ENCODE results near the gene ATIC. TPM values are rescaled to one million over a fixed set of nuclear protein-coding genes. Genes with fewer than 3 reads are reported as not detected.

ATIC gene
- total RNA-seq, 4 donors from 2014 or later: 29.4 to 42.7 (median 38.6) TPM

DNA sequence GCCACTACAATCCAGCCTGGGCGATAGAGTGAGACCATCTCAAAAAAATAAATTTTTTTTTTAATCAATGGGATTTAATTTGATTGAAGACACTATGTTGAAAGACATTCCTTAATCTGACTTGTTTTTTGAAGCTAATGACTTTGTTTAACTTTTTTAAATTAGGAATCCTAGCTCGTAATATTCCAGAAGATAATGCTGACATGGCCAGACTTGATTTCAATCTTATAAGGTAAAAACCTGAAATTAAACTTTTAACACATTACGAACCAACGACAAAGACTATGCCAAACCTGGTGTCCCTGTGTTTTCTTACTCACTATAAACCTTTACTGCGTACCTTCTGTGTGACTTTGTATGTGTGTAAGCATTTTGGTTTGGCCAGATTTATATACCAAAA lies 7.6 kb downstream of the ATIC start:
- WGBS, 2 donors: 97 to 98% methylated on average over 5 of the region's 5 CpGs
- Histone ChIP-seq H3K9me3 (no peaks in the 10 kb centered on the region), H3K27me3 (no peaks in the 10 kb centered on the region), H3K4me1 (peaks cover 0 to 11% (median 0%) of the 10 kb centered on the region in 3 donors), H3K27ac (no peak overlapping the region), H3K4me3 (no peak overlapping the region), H3K36me3 (peaks cover 0 to 70% (median 4%) of the 10 kb centered on the region in 3 donors)
- TF ChIP-seq POLR2A (IDR thresholded peaks at IDR 0.05): no peak
- TF ChIP-seq, protein P1, sequence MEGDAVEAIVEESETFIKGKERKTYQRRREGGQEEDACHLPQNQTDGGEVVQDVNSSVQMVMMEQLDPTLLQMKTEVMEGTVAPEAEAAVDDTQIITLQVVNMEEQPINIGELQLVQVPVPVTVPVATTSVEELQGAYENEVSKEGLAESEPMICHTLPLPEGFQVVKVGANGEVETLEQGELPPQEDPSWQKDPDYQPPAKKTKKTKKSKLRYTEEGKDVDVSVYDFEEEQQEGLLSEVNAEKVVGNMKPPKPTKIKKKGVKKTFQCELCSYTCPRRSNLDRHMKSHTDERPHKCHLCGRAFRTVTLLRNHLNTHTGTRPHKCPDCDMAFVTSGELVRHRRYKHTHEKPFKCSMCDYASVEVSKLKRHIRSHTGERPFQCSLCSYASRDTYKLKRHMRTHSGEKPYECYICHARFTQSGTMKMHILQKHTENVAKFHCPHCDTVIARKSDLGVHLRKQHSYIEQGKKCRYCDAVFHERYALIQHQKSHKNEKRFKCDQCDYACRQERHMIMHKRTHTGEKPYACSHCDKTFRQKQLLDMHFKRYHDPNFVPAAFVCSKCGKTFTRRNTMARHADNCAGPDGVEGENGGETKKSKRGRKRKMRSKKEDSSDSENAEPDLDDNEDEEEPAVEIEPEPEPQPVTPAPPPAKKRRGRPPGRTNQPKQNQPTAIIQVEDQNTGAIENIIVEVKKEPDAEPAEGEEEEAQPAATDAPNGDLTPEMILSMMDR (IDR thresholded peaks at IDR 0.05): no peak
- intact Hi-C loops (cut with DNase I): no loop called here
- DNase-seq: no peak

DNA sequence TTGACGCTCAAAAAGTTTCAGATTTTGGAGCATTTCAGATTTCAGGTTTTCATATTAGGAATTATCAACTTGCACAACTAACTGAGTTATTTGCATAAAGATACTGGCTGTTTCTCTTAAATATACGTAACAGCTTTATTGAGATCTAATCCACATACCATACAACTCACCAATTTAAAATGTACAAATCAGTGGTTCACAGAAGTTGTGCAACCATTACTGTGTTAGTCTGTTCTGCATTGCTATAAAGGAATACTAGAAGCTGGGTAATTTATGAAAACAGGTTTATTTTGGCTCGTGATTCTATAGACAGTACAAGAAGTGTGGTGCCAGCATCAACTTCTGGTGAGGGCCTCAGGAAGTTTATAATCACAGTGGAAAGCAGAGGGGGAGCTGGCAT lies 8.2 kb downstream of the ATIC start:
- H3K27ac ChIP-seq: no peak overlapping the region
- TF ChIP-seq POLR2A (IDR thresholded peaks at IDR 0.05): no peak
- TF ChIP-seq, protein P1 (IDR thresholded peaks at IDR 0.05): no peak
- 82 to 94% methylated on average over 3 of the region's 3 CpGs for WGBS, 2 donors
- H3K36me3 ChIP-seq: peaks cover 0 to 73% (median 4%) of the 10 kb centered on the region in 3 donors
- peaks cover 0 to 5% (median 0%) of the 10 kb centered on the region in 3 donors for H3K4me1 ChIP-seq
- no peak overlapping the region for H3K4me3 ChIP-seq
- intact Hi-C loops (cut with DNase I): no loop called here
- no peak for DNase-seq
- no peaks in the 10 kb centered on the region for H3K9me3 ChIP-seq
- H3K27me3 ChIP-seq: no peaks in the 10 kb centered on the region

DNA sequence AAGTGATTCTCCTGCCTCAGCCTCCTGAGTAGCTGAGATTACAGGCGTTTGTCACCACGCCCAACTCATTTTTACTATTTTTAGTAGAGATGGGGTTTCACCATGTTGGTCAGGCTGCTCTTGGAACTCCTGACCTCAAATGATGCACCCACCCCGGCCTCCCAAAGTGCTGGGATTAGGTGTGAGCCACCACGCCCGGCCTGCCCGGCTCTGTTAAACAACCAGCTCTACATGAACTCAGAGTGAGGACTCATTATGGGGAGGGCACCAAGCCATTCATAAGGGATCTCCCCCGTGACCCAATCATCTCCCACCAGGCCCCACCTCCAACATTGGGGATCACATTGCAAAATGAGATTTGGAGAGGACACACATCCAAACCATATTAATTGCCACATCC lies 8.8 kb downstream of the ATIC start:
- peaks cover 0 to 74% (median 4%) of the 10 kb centered on the region in 3 donors for H3K36me3 ChIP-seq
- no peaks in the 10 kb centered on the region for H3K9me3 ChIP-seq
- H3K4me3 ChIP-seq: no peak overlapping the region
- no peak overlapping the region for H3K27ac ChIP-seq
- TF ChIP-seq POLR2A (IDR thresholded peaks at IDR 0.05): no peak
- TF ChIP-seq, protein P1 (IDR thresholded peaks at IDR 0.05): no peak
- intact Hi-C loops (cut with DNase I): no loop called here
- H3K4me1 ChIP-seq: no peaks in the 10 kb centered on the region
- 81 to 82% methylated on average over 5 to 7 of the region's 7 CpGs for WGBS, 2 donors
- DNase-seq: no peak
- H3K27me3 ChIP-seq: no peaks in the 10 kb centered on the region

DNA sequence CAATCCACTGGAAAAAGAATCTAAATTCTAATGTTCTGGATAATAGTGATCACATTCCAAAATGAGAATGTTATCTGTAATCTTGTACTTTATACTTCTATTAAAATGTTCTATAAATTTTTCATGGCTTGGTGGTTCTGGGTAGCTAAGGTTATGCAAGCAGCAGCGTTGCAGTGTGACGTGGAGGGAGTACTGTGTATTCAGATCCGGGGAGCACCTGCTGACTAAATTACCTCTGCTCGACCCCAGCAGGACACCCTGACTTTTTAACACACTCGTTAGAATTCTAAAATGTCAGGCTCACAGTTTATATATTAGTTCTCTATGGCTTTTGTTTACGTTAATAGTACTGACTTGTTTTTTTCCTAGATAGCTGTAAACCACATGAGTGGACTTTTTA lies 13.0 kb downstream of the ATIC start:
- no peaks in the 10 kb centered on the region for H3K27me3 ChIP-seq
- no peak overlapping the region for H3K4me3 ChIP-seq
- WGBS, 2 donors: 68 to 81% methylated on average over 6 of the region's 6 CpGs
- H3K9me3 ChIP-seq: no peaks in the 10 kb centered on the region
- no peaks in the 10 kb centered on the region for H3K4me1 ChIP-seq
- peaks cover 15 to 95% (median 16%) of the 10 kb centered on the region in 3 donors for H3K36me3 ChIP-seq
- TF ChIP-seq POLR2A (IDR thresholded peaks at IDR 0.05): no peak
- TF ChIP-seq, protein P1 (IDR thresholded peaks at IDR 0.05): no peak
- intact Hi-C loops (cut with DNase I): no loop called here
- no peak for DNase-seq
- no peak overlapping the region for H3K27ac ChIP-seq

DNA sequence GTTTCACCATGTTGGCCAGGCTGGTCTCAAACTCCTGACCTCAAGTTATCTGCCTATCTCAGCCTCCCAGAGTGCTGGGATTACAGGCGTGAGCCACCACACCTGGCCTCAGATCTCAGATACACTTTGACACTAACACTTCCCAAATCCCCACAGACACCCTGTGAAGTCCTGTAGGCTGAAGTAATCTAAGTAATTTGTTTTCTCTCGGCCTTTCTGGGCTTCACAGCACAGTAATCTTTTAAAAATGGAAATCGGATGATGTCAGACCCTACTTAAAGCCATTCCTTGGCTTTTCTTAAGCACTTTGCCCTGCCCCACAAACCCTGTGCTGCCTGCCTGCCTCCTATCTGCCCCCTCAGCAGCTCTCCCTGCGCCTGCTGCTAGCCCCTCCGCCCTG lies 16.2 kb downstream of the ATIC start:
- Histone ChIP-seq H3K27me3 (no peaks in the 10 kb centered on the region), H3K9me3 (no peaks in the 10 kb centered on the region), H3K4me3 (no peak overlapping the region), H3K27ac (no peak overlapping the region), H3K36me3 (peaks cover 15 to 88% (median 17%) of the 10 kb centered on the region in 3 donors), H3K4me1 (no peaks in the 10 kb centered on the region)
- intact Hi-C loops (cut with DNase I): no loop called here
- DNase-seq: no peak
- 94 to 96% methylated on average over 5 of the region's 5 CpGs for WGBS, 2 donors
- TF ChIP-seq POLR2A (IDR thresholded peaks at IDR 0.05): no peak
- TF ChIP-seq, protein P1 (IDR thresholded peaks at IDR 0.05): no peak
